Renal pelvis (tissue), 12 donors: ENCODE data around the gene ZBTB47. TPM values are rescaled to one million over a fixed set of nuclear protein-coding genes. Genes with fewer than 3 reads are reported as not detected.

Source experiments
- DNase-seq: peaks from one replicate; pipeline ENCODE4 v3.0.0-alpha.2; 2013
- long read RNA-seq, 16 experiments: transcript quantifications; one replicate each; lab custom pipeline, GENCODE V29; 2026
- polyA plus RNA-seq, 3 donors: library from polyadenylated mRNA; unstranded; fragments of 120-200 nt; gene quantifications; one replicate each; pipeline ENCODE4 v1.2.1, GENCODE V29; 2013; ENCODE audit not compliant: insufficient read length in 3 of 3

The ZBTB47 gene
- polyA plus RNA-seq, result 10 to 100 TPM; 16.8 to 19.3 (median 17.2) TPM
- long read RNA-seq, donor 1, result 0 reads
- long read RNA-seq, donor 2, result 0 reads
- long read RNA-seq, donor 3, partial matches to known transcripts, result 0 of 7 reads
- long read RNA-seq, donor 3, other reads (novel, unspliced or antisense), result 7 of 7 reads
- long read RNA-seq, donor 4, result 0 reads
- long read RNA-seq, donor 5, result 0 reads
- long read RNA-seq, donor 6, partial matches to known transcripts, result 0 of 5 reads
- long read RNA-seq, donor 6, other reads (novel, unspliced or antisense), result 5 of 5 reads
- long read RNA-seq, donor 7, partial matches to known transcripts, result 0 of 10 reads
- long read RNA-seq, donor 7, other reads (novel, unspliced or antisense), result 10 of 10 reads
- long read RNA-seq, donor 8, partial matches to known transcripts, result 6 of 6 reads
- long read RNA-seq, donor 8, other reads (novel, unspliced or antisense), result 0 of 6 reads
- long read RNA-seq, donor 9, partial matches to known transcripts, result 14 of 22 reads
- long read RNA-seq, donor 9, other reads (novel, unspliced or antisense), result 8 of 22 reads
- long read RNA-seq, donor 10, partial matches to known transcripts, result 5 of 5 reads
- long read RNA-seq, donor 10, other reads (novel, unspliced or antisense), result 0 of 5 reads
- long read RNA-seq, donor 11, partial matches to known transcripts, result 6 of 13 reads
- long read RNA-seq, donor 11, other reads (novel, unspliced or antisense), result 7 of 13 reads
- long read RNA-seq, donor 12, partial matches to known transcripts, result 0 of 7 reads
- long read RNA-seq, donor 12, other reads (novel, unspliced or antisense), result 7 of 7 reads
- long read RNA-seq, donor 13, result 0 reads
- long read RNA-seq, donor 14, result 0 reads
- long read RNA-seq, donor 15, result 0 reads
- long read RNA-seq, donor 16, partial matches to known transcripts, result 0 of 7 reads
- long read RNA-seq, donor 16, other reads (novel, unspliced or antisense), result 7 of 7 reads

- DNase-seq, result no peak
Observed at GRCh38 chr3:42653560-42654330, at the start of gene ZBTB47. TSS of gene ZBTB47 (plus strand) at chr3:42653697. CDS start at chr3:42658356, 4,659 bp downstream.

- no peak for DNase-seq
Observed at GRCh38 chr3:42605546-42606173, 47.8 kb upstream of the ZBTB47 start.

- DNase-seq, result no peak
Observed at GRCh38 chr3:42608581-42608980, 44.9 kb upstream of the ZBTB47 start.

GRCh38 chr3:42610976-42611375 is 42.5 kb upstream of the ZBTB47 start:
- DNase-seq, result no peak

GRCh38 chr3:42612217-42612616 is 41.3 kb upstream of the ZBTB47 start:
- no peak for DNase-seq

- no peak for DNase-seq
Observed at GRCh38 chr3:42612928-42613327, 40.6 kb upstream of the ZBTB47 start.

- DNase-seq, result no peak
Observed at GRCh38 chr3:42613462-42613861, 40.0 kb upstream of the ZBTB47 start.

- no peak for DNase-seq
Observed at GRCh38 chr3:42631620-42632019, 21.9 kb upstream of the ZBTB47 start.

GRCh38 chr3:42632146-42632545 is 21.4 kb upstream of the ZBTB47 start:
- no peak for DNase-seq

GRCh38 chr3:42633544-42633943 is 20.0 kb upstream of the ZBTB47 start:
- DNase-seq, result no peak

- no peak for DNase-seq
Observed at GRCh38 chr3:42635111-42635510, 18.4 kb upstream of the ZBTB47 start.

- DNase-seq, result no peak
Observed at GRCh38 chr3:42637001-42637400, 16.5 kb upstream of the ZBTB47 start.

GRCh38 chr3:42638339-42638842 is 15.1 kb upstream of the ZBTB47 start:
- DNase-seq, result no peak

- no peak for DNase-seq
Observed at GRCh38 chr3:42639192-42639591, 14.3 kb upstream of the ZBTB47 start.

- DNase-seq, result no peak
Observed at GRCh38 chr3:42640129-42640528, 13.4 kb upstream of the ZBTB47 start.

- DNase-seq, result no peak
Observed at GRCh38 chr3:42640771-42641370, 12.6 kb upstream of the ZBTB47 start.

GRCh38 chr3:42647821-42648459 is 5.6 kb upstream of the ZBTB47 start:
- DNase-seq, result no peak

GRCh38 chr3:42649006-42649405 is 4.5 kb upstream of the ZBTB47 start:
- DNase-seq, result no peak

GRCh38 chr3:42649783-42650182 is 3.7 kb upstream of the ZBTB47 start:
- no peak for DNase-seq
